Gastrocnemius medialis (tissue), 4 donors: ENCODE results near the gene MRNIP. TPM values are rescaled to one million over a fixed set of nuclear protein-coding genes. Genes with fewer than 3 reads are reported as not detected.

ENCODE experiments used
- ATAC-seq, 2 donors: fragments of 150-250 bp; one replicate each; pipeline ENCODE4 v1.9.1; 2016
- DNase-seq, 2 donors: peaks; one replicate each; pipeline ENCODE4 v3.0.0-alpha.2; 2019
- H3K27ac ChIP-seq, 4 donors: fragments of 200-600 bp; sonication (generic); 1 replicate in 1 of 4; 2 replicates in 3 of 4; pipeline ENCODE4 v1.5.1; 2016 to 2018; ENCODE audit warnings: mild to moderate bottlenecking in 2 of 4, moderate library complexity in 1 of 4
- H3K27me3 ChIP-seq, 3 donors: fragments of 200-600 bp; sonication (generic) in 2 of 3; 1 replicate in 1 of 3; 2 replicates in 2 of 3; pipeline versions ENCODE4 v1.5.1 to v1.6.0; 2016 to 2019; ENCODE audit warnings: mild to moderate bottlenecking in 1 of 3, moderate library complexity in 1 of 3
- H3K36me3 ChIP-seq, 2 donors: fragments of 200-600 bp; sonication (generic) in 1 of 2; one replicate each; pipeline ENCODE4 v1.5.1; 2017 to 2018
- H3K4me1 ChIP-seq, 2 donors: fragments of 200-600 bp; sonication (generic) in 1 of 2; one replicate each; pipeline ENCODE4 v1.5.1; 2016 to 2017; ENCODE audit warnings: mild to moderate bottlenecking in 2 of 2
- H3K4me3 ChIP-seq, 4 donors: fragments of 200-600 bp; sonication (generic) in 3 of 4; 1 replicate in 1 of 4; 2 replicates in 3 of 4; pipeline ENCODE4 v1.5.1; 2016 to 2019; ENCODE audit warnings: mild to moderate bottlenecking in 2 of 4
- H3K9me3 ChIP-seq, 3 donors: fragments of 200-600 bp; sonication (generic) in 2 of 3; 1 replicate in 1 of 3; 2 replicates in 2 of 3; pipeline ENCODE4 v1.5.1; 2016 to 2019
- CTCF ChIP-seq, 5 experiments: fragments of 450-650 bp in 3 of 5; fragments of 200-600 bp in 2 of 5; sonication (generic) in 2 of 5; IDR thresholded peaks in 4 of 5; conservative IDR thresholded peaks in 1 of 5; 1 replicate in 4 of 5; 2 replicates in 1 of 5; pipeline ENCODE4 v1.5.1; 2016 to 2019; ENCODE audit warnings: antibody characterized with exemption in 5 of 5, mild to moderate bottlenecking in 3 of 5, moderate library complexity in 3 of 5
- POLR2A ChIP-seq, 2 donors: fragments of 450-650 bp; IDR thresholded peaks; one replicate each; pipeline ENCODE4 v1.6.1; 2017; ENCODE audit warnings: antibody characterized with exemption in 2 of 2, mild to moderate bottlenecking in 2 of 2, moderate library complexity in 2 of 2
- in situ Hi-C, 4 donors: fragments of 200-750 bp; cut with MboI; loops; one replicate each; pipeline versions ENCODE4 v1.15.0 to v1.8.0; 2017; ENCODE audit warnings: low sequenced_read_pairs in 4 of 4
- intact Hi-C: fragments of 100-400 bp; cut with DNase I; formaldehyde crosslinking; loops from one replicate; pipeline ENCODE4 v1.15.1; 2023; ENCODE audit warnings: low total_unique reads
- total RNA-seq, 4 donors: library from RNA; depleted of rRNA; stranded (reverse); fragments of >200 nt; gene quantifications; one replicate each; pipeline versions ENCODE4 v1.1.0 to v1.2.3, GENCODE V29; 2016

MRNIP gene
- total RNA-seq, 4 donors from 2014 or later: 2.9 to 16.1 (median 8.3) TPM

- no peak overlapping the region for H3K4me3 ChIP-seq
- H3K4me1 ChIP-seq: peaks cover under 1% of the 10 kb centered on the region in 2 donors
- DNase-seq (no peak), ATAC-seq (no peak)
- TF ChIP-seq POLR2A (IDR thresholded peaks at IDR 0.05) (no peak), CTCF (IDR thresholded peaks at IDR 0.05 in 4 of 5, conservative IDR thresholded peaks at IDR 0.05 in 1 of 5) (no peak)
- peaks cover 0 to 62% of the 10 kb centered on the region in 2 donors for H3K36me3 ChIP-seq
- H3K9me3 ChIP-seq: no peaks in the 10 kb centered on the region
- no peaks in the 10 kb centered on the region for H3K27me3 ChIP-seq
- in situ Hi-C loops (loop anchor here in 1 of 4 donors (25.0 kb wide), 1 partner anchor 103 kb away; no protein-coding TSS in a partner anchor), intact Hi-C loops (no loop called here)
- H3K27ac ChIP-seq: no peak overlapping the region
These were observed 7.0 kb upstream of the MRNIP start for GRCh38 chr5:179865491-179866240.

GRCh38 chr5:179864686-179865085 lies 6.1 kb upstream of the MRNIP start:
- TF ChIP-seq POLR2A (IDR thresholded peaks at IDR 0.05): no peak
- TF ChIP-seq CTCF (IDR thresholded peaks at IDR 0.05 in 4 of 5, conservative IDR thresholded peaks at IDR 0.05 in 1 of 5): no peak
- no peak overlapping the region for H3K4me3 ChIP-seq
- in situ Hi-C loops (loop anchor here in 1 of 4 donors (25.0 kb wide), 1 partner anchor 102 kb away; no protein-coding TSS in a partner anchor), intact Hi-C loops (no loop called here)
- no peak overlapping the region for H3K27ac ChIP-seq
- H3K36me3 ChIP-seq: peaks cover 0 to 52% of the 10 kb centered on the region in 2 donors
- ATAC-seq (no peak), DNase-seq (no peak)
- no peaks in the 10 kb centered on the region for H3K9me3 ChIP-seq
- peaks cover 3 to 9% of the 10 kb centered on the region in 2 donors for H3K4me1 ChIP-seq
- H3K27me3 ChIP-seq: no peaks in the 10 kb centered on the region

- TF ChIP-seq POLR2A (IDR thresholded peaks at IDR 0.05) (no peak), CTCF (IDR thresholded peaks at IDR 0.05 in 4 of 5, conservative IDR thresholded peaks at IDR 0.05 in 1 of 5) (no peak)
- intact Hi-C loops (no loop called here), in situ Hi-C loops (loop anchor here in 1 of 4 donors (25.0 kb wide), 1 partner anchor 101 kb away; no protein-coding TSS in a partner anchor)
- H3K9me3 ChIP-seq: no peaks in the 10 kb centered on the region
- H3K4me3 ChIP-seq: no peak overlapping the region
- H3K27ac ChIP-seq: no peak overlapping the region
- peaks cover 0 to 46% of the 10 kb centered on the region in 2 donors for H3K36me3 ChIP-seq
- DNase-seq (no peak), ATAC-seq (no peak)
- no peaks in the 10 kb centered on the region for H3K27me3 ChIP-seq
- peaks cover 7 to 16% of the 10 kb centered on the region in 2 donors for H3K4me1 ChIP-seq
These were observed 5.0 kb upstream of the MRNIP start for GRCh38 chr5:179863449-179864085.

GRCh38 chr5:179862891-179863290 lies 4.3 kb upstream of the MRNIP start:
- H3K27ac ChIP-seq: no peak overlapping the region
- peaks cover 7 to 16% of the 10 kb centered on the region in 2 donors for H3K4me1 ChIP-seq
- no peak overlapping the region for H3K4me3 ChIP-seq
- DNase-seq: no peak
- no peaks in the 10 kb centered on the region for H3K9me3 ChIP-seq
- intact Hi-C loops (no loop called here), in situ Hi-C loops (loop anchor here in 1 of 4 donors (25.0 kb wide), 1 partner anchor 101 kb away; no protein-coding TSS in a partner anchor)
- no peak for ATAC-seq
- no peak for TF ChIP-seq POLR2A (IDR thresholded peaks at IDR 0.05)
- no peak for TF ChIP-seq CTCF (IDR thresholded peaks at IDR 0.05 in 4 of 5, conservative IDR thresholded peaks at IDR 0.05 in 1 of 5)
- H3K27me3 ChIP-seq: no peaks in the 10 kb centered on the region
- peaks cover 0 to 46% of the 10 kb centered on the region in 2 donors for H3K36me3 ChIP-seq
